Left lung (tissue), 10 donors: Measurements from ENCODE around the gene HABP4. TPM values are rescaled to one million over a fixed set of nuclear protein-coding genes. Genes with fewer than 3 reads are reported as not detected.

Experiments
- ATAC-seq: fragments of 200-7000 bp; cut with Tn5 transposase; one replicate; pipeline ENCODE4 v1.9.1; 2020; ENCODE audit warnings: moderate library complexity
- DNase-seq, 4 donors: peaks; one replicate each; pipeline ENCODE4 v3.0.0-alpha.2; 2013 to 2020
- H3K27ac ChIP-seq, 2 donors: fragments of 200-600 bp; sonication (generic) in 1 of 2; one replicate each; pipeline versions ENCODE4 v1.5.0 to v1.8.0; 2020 to 2021
- H3K27me3 ChIP-seq, 2 donors: fragments of 200-600 bp; sonication (generic) in 1 of 2; one replicate each; pipeline versions ENCODE4 v1.5.0 to v1.8.0; 2020 to 2021
- H3K36me3 ChIP-seq, 2 donors: fragments of 200-600 bp; sonication (generic) in 1 of 2; one replicate each; pipeline versions ENCODE4 v1.5.0 to v1.8.0; 2020 to 2021
- H3K4me1 ChIP-seq, 2 donors: fragments of 200-600 bp; one replicate each; pipeline ENCODE4 v1.8.0; 2021
- H3K4me3 ChIP-seq, 2 donors: fragments of 200-600 bp; sonication (generic) in 1 of 2; one replicate each; pipeline versions ENCODE4 v1.5.0 to v1.8.0; 2020 to 2021; ENCODE audit warnings: mild to moderate bottlenecking in 1 of 2
- H3K9me3 ChIP-seq, 2 donors: fragments of 200-600 bp; sonication (generic) in 1 of 2; one replicate each; pipeline versions ENCODE4 v1.5.0 to v1.8.0; 2020 to 2021
- intact Hi-C, 2 donors: fragments of 100-400 bp; cut with DNase I; formaldehyde crosslinking; loops; one replicate each; pipeline versions ENCODE4 v1.11.2 to v1.14.2; 2022
- polyA plus RNA-seq, 6 donors: library from polyadenylated mRNA; unstranded; fragments of 120-200 nt; gene quantifications; one replicate each; pipeline ENCODE4 v1.2.1, GENCODE V29; 2013; ENCODE audit not compliant: insufficient read length in 6 of 6
- total RNA-seq, 2 donors: library from RNA; stranded (reverse); fragmentation: NEBNext Ultra II Directional; extraction: Animal tissue kit (Norgen Biotek cat#: 25700); gene quantifications; one replicate each; pipeline ENCODE4 v1.2.1, GENCODE V29; 2021
- TF ChIP-seq, protein P1 (sequence below), 2 donors: fragments of 200-600 bp; sonication (generic) in 1 of 2; IDR thresholded peaks; one replicate each; pipeline versions ENCODE4 v1.5.0 to v1.8.0; 2021; ENCODE audit warnings: antibody characterized with exemption in 2 of 2
- donor health status: DM: no; HTN: yes; CAD: no.
- donor health status: DM: no; HTN: no; CAD: no.

Gene HABP4
- total and polyA plus RNA-seq, 8 donors = 8.0 to 17.1 (median 9.9) TPM

DNA sequence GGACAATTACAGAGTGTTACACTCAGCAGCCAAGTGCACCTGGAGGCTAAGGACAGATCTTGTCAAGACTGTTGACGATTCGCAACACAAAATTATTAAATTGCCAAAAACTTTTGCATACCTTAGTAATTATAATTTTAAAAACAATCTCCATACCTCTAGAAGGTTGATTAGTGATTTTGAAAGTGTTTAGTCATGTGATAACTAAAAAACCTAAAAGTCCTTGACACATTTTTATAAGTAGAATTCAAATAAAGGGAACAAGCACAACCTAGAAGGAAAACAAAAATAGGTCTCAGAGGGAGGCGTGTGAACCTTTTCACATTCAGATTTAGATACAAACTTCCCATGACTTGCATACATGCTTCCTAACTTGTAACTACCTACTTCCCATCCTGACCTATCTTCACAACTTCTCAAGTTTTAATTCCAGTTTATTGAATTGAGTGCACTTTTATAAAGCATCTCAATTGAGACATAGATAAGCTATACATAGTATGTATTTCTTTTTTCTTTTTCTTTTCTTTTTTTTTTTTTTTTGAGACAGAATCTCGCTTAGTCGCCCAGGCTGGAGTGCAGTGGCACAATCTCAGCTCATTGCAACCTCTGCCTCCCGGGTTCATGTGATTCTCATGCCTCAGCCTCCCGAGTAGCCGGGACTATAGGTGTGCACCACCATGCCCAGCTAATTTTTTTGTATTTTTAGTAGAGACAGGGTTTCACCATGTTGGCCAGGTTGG, 37.6 kb upstream of the HABP4 start:
- peaks cover 8 to 32% of the 10 kb centered on the region in 2 donors for H3K4me1 ChIP-seq
- no peaks in the 10 kb centered on the region for H3K9me3 ChIP-seq
- ATAC-seq (no peak), DNase-seq (no peak)
- H3K4me3 ChIP-seq = no peak overlapping the region
- no peaks in the 10 kb centered on the region for H3K27me3 ChIP-seq
- H3K36me3 ChIP-seq = no peaks in the 10 kb centered on the region
- intact Hi-C loops = no loop called here
- no peak overlapping the region for H3K27ac ChIP-seq
- TF ChIP-seq, protein P1, sequence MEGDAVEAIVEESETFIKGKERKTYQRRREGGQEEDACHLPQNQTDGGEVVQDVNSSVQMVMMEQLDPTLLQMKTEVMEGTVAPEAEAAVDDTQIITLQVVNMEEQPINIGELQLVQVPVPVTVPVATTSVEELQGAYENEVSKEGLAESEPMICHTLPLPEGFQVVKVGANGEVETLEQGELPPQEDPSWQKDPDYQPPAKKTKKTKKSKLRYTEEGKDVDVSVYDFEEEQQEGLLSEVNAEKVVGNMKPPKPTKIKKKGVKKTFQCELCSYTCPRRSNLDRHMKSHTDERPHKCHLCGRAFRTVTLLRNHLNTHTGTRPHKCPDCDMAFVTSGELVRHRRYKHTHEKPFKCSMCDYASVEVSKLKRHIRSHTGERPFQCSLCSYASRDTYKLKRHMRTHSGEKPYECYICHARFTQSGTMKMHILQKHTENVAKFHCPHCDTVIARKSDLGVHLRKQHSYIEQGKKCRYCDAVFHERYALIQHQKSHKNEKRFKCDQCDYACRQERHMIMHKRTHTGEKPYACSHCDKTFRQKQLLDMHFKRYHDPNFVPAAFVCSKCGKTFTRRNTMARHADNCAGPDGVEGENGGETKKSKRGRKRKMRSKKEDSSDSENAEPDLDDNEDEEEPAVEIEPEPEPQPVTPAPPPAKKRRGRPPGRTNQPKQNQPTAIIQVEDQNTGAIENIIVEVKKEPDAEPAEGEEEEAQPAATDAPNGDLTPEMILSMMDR (IDR thresholded peaks at IDR 0.05) = no peak

DNA sequence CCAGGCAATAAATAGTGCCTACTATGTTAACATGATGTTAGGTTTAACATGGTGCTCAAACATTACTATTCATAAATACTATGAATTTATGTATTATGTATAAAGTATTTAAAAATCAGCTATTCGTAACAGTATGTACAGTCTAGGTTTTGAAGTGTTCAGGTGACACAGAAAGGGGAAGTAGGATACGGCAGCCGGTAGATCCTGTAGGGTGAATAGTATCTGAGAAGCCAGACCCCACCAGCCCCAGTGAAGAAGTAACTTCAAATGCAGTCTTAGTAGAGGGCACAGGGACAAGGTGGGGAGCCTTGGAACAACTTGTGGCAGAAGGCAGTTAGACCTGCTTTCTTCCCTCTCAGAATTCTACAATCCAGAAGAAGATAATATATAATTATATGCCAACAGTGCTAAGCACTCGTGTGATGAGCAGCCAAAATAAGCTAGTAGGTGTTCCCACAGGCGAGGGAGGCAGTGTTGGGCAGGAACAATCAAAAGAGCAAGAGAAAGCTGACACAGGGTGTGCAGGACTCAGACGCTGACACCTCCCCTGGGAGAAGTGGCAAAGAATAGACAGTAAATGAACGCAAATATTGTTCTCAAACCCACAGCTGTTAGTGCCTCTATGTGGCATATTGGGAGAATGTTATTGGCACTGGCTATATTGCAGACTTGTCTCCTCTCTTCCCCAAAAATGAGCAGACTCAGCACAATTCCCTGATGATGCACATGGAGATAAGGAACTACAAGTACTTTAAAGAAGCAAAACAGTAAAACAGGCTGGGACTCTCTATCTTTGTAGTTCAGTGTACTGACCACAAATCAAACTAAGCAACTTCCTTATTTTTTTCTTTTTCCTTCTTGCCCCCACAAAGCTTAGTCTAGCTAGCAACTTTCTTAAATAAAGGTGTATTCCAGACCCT, 36.4 kb upstream of the HABP4 start:
- Histone ChIP-seq H3K9me3 (no peaks in the 10 kb centered on the region), H3K4me3 (no peak overlapping the region), H3K27me3 (no peaks in the 10 kb centered on the region)

DNA sequence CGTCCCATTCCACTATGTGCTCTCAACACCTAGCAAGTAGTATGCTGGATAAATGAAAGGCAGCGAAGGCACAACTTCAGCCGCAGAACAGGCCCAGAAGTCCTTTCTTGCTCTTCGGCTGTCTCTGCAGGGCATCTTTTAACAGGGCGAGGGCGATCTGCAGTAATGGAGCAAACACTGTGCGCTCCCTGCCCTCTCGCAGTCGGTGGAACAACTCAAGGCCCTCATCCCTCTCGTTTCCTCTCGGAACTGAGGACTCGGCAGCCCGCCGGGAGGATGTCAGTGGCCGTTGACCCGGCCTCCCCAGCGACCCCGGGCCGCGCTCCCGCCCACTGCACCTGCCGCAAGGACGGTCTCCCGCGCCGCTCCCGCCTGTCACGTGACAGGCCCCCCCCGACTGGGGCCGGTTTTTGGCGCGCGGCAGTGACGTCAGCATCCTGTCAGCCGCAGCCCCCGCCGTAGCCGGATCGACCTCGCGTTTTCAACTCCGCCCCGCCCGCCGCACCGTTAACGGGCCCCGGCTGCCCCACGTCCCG, 32.9 kb upstream of the HABP4 start:
- Histone ChIP-seq H3K4me3 (peak overlapping the region; percentile 90 to 92), H3K27me3 (no peaks in the 10 kb centered on the region), H3K4me1 (peaks cover 22 to 54% of the 10 kb centered on the region in 2 donors), H3K36me3 (no peaks in the 10 kb centered on the region), H3K9me3 (no peaks in the 10 kb centered on the region), H3K27ac (peak overlapping the region; percentile 78 to 99)
- ATAC-seq (peak; percentile 16), DNase-seq (peak; percentile 74 to 94 (median 90))
- intact Hi-C loops = no loop called here
- TF ChIP-seq, protein P1 (IDR thresholded peaks at IDR 0.05) = no peak

More for the DNA sequence above, 36.4 kb upstream of the HABP4 start:
- ATAC-seq = no peak
- TF ChIP-seq, protein P1 (IDR thresholded peaks at IDR 0.05) = no peak
- Histone ChIP-seq H3K36me3 (no peaks in the 10 kb centered on the region), H3K4me1 (peaks cover 8 to 32% of the 10 kb centered on the region in 2 donors), H3K27ac (peak overlapping the region; percentile 7 to 43)
- intact Hi-C loops = no loop called here
- DNase-seq = no peak

DNA sequence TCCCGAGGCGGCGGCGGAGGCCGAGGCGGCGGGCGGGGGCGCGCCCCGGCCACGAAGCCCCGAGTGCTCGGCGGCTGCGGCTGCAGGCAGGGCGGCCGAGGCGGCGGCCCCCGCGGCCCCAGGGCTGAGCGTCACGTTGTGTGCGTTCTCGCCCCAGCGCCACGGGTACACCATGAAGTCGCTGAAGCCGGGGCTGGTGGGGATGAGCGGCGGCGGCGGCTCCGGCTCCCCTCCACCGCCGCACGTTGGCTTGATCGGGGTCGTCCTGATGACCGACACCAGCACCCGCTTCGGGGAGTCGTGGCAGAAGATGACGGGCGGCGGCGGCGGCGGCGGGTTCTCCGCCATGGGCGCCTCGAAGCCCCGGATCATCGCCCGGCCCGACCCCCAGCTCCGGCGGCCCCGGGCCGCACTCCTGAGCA, 32.3 kb upstream of the HABP4 start:
- intact Hi-C loops = no loop called here
- Histone ChIP-seq H3K9me3 (no peaks in the 10 kb centered on the region), H3K27ac (peak overlapping the region; percentile 78 to 99), H3K4me3 (peak overlapping the region; percentile 90 to 92), H3K27me3 (no peaks in the 10 kb centered on the region), H3K36me3 (no peaks in the 10 kb centered on the region), H3K4me1 (peaks cover 22 to 49% of the 10 kb centered on the region in 2 donors)
- DNase-seq (peak in 1 of 4 donors; percentile 87), ATAC-seq (no peak)
- TF ChIP-seq, protein P1 (IDR thresholded peaks at IDR 0.05) = no peak
